HG03135 (cell line): Measurements from ENCODE around the gene TUBB1.
"Not testable (repeated sequence)": the region's sequence is repeated elsewhere in the genome, so short reads cannot be mapped to it uniquely, and the experiment has no call there.

Experiments
- ATAC-seq: cut with Tn5 transposase; IDR thresholded peaks from one replicate; pipeline ENCODE4 v1.9.1; 2021; ENCODE audit warnings: mild to moderate bottlenecking, moderate library complexity; ENCODE audit not compliant: unreplicated experiment

The TUBB1 gene

DNA sequence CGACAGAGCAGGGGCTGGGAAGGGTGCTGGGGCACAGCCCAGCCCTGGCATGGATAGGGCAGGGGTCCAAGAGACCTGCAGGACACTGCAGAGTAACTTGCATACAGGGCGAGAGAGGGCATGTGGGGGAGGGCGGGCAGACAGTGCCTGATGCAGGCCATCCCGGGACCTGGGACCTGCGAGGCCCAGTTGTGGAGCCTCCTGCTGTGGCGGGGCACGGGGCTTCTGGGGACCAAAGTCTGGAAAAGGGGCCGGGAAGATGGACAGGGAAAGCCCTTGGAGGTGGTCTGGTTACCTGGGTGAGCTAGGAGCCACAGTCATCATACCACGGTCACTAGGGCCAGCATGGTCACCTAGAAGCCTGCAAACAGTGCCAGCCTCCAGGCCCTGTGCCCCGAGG lies 412 bp upstream of the TUBB1 start:
- ATAC-seq = no peak

DNA sequence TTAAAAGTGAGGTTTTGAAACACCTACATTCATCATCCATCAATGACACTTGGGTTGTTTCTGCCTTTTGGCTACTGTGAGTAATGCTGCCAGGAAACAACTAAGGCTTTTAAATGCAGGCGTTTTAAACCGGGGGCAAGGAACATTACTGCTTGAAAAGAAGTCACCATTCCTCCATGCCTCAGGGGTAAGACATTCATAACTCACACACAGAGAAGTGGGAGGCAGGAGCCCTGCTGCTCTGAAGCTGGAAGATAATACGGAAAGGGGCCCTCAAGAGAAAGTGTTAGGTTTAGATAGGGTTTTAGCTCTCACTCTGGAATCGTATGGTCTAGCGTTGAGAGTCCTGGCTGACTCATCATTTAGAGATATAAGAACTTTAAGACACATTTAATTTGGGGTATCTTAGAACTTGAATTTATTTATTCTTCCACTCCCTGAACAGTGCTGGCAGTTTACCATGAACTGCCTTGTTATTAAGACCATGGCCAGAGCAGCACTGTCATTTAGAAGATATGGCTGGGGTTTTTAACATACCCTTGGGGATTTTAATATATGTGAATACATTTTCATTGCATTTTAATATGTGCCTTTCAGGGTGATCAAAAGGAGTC lies 1.8 kb downstream of the TUBB1 start:
- no peak for ATAC-seq

DNA sequence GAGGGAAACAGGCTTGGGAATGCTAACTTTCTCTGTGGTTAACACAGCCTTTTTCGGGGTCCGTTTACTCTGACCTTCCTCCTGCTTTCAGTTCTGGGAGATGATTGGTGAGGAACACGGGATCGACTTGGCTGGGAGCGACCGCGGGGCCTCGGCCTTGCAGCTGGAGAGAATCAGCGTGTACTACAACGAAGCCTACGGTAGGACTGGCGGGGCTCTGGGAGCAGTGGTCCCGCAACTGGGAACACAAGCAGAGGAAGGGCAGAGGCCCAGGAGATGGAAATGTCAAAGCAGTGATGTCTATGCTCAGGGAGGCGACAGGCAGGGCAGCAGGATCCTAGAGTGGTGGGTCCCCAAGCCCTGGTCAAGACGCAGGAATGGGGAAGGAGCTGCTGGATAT lies 3.5 kb downstream of the TUBB1 start:
- no peak for ATAC-seq

DNA sequence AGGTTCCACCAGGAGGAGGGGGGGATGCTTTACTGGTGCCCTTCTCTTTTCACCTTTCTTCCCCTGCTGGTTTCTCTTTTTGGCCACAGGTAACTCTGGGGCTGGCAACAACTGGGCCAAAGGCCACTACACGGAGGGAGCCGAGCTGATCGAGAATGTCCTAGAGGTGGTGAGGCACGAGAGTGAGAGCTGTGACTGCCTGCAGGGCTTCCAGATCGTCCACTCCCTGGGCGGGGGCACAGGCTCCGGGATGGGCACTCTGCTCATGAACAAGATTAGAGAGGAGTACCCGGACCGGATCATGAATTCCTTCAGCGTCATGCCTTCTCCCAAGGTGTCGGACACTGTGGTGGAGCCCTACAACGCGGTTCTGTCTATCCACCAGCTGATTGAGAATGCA lies 4.4 kb downstream of the TUBB1 start:
- ATAC-seq = no peak

DNA sequence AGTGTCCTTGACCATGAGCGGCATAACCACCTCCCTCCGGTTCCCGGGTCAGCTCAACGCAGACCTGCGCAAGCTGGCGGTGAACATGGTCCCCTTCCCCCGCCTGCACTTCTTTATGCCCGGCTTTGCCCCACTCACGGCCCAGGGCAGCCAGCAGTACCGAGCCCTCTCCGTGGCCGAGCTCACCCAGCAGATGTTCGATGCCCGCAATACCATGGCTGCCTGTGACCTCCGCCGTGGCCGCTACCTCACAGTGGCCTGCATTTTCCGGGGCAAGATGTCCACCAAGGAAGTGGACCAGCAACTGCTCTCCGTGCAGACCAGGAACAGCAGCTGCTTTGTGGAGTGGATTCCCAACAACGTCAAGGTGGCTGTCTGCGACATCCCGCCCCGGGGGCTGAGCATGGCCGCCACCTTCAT lies 4.9 kb downstream of the TUBB1 start:
- no peak for ATAC-seq

DNA sequence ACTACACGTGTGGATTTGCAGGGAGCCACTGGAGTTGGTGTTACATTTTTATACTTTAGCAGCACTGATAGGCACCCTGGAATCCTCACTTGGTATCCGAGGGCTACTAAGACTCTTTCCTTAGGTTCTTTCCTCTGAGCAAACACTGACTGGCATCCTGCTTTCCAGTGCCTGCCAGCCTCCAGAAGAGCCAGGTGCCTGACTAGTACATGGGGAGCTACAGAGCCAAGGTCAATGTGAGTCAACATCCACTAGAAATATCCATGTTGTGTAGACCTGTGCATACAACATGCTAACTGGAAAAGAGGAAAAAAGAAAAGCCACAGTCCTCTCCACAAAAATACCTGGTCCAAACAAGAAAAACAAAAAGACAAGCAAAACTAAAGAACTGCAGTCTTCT lies 5.9 kb downstream of the TUBB1 start:
- no peak for ATAC-seq

DNA sequence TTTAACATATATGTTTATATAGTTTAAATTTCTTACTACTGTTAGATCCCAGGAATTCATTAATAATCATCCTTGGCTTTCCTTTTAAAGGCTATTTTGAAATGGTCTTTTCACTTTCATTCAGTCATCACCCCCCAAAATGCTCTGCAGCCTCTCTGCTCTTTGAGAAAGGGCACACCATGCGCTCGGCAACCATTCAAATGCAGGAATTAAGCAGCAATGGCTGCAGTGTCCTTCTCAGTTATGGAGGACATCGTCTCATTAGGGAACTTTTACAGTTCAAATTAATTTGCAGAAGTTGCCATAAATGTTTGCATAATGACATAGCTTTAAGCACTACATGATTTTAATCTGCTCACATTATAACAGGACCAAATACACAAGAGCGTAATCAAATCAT lies 6.3 kb downstream of the TUBB1 start:
- ATAC-seq = no peak

DNA sequence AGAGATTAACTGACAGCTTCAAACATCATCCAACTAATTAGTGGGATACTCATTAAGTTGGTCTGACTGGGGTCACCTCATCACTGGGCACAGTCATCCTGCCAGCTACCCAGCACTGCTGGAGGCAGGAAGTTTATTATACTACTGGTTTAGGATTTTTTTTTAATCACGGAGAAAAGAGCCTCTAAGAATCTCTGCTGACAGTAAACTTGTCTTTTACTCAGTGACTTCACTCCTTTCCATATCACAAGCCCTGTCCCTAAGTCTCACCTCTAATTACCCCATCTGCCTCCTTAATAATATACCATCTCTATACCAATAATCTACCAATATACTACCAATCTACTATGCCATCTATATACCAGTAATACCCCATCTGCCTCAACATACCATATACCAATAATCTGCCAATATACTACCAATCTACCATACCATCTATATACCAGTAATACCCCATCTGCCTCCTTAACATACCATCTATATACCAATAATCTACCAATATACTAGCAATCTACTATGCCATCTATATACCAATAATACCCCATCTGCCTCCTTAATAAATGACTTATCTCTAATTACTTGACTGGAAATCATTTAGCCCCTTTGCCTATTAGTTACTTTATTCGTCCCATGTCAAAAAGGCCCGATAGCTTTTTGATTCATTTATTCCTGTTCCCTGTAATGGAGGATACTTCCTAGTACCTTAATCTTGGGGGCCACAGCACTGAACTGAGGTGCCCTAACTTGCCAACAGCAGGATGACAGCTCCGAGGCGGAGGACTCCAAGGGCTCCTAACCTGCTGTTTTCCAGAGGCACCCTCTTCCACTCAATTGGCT lies 7.9 kb downstream of the TUBB1 start:
- no peak for ATAC-seq

DNA sequence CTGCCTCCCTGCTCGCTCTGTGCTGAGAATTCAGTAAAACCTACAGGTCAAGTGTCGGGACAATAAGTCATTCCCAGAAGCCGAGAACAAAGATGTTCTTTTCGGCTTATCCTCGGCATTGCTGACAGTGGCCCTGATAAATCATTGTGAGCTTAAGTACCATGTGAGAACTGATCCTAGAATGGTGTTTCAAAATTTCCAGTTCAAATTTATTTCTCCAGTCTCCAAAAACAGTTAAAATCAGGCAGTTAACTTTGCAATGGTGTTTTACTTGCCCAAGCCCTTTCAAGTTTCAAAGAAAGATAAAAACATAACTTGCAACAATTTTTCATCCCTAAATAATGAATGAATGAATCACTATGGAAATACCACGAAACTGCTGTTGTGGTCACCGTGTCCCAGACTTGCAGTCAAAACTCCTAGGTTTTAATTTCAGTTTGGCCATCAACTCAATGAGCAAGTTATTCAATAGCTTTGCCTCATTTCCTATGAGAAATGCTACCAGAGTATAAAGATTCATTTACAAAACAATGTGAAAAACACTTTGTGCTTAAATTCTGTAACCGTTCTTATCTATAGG lies 8.6 kb downstream of the TUBB1 start:
- no peak for ATAC-seq

DNA sequence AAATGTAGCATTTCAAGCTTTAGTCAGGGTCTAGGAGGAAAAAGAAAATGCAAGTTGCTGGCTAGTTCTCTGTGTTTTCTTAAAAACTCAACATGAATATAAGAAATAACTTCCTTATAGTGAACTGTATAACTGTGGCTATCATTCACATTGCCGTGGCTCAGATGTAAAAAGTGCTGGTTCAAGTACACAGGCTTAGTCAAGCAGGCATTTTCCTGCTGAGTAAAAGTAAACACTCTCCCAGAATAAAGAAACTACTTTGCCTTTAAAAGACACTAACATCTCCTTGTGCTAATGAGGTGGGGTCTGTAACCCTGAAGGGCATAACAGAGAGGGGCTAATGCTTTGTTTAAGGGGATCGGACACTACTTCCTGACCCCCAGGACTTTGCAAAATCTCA lies 9.6 kb downstream of the TUBB1 start:
- no peak for ATAC-seq

DNA sequence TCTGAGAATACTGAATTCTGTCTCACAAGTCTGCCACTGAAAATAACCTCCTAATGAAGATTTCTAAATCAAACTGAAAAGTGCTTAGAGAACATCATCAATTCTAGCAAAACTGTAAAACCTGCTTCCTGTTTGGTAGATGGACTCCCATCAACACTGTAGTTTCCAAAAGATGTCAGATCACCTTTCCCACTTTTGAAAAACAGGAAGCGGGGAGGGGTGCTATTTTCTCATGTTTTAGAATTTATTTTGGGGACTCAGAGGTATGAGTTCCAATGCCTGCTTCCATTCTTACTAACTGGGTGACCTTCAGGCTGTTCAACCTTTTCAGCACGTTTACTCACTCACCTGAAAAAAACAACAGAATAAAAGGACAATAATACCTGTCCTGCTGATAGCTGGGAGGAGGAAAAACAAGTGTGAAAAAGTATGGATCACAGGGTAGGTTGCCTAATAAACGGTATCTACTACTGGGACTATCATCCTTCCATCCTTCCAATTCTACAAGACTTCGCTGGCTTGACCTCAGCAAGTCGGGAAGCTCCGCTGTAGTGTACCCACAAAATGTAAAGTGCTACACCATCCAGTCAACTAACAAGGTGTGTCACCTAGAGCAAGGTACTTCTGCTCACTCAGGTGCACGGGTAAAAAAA lies 11.8 kb downstream of the TUBB1 start:
- no peak for ATAC-seq

DNA sequence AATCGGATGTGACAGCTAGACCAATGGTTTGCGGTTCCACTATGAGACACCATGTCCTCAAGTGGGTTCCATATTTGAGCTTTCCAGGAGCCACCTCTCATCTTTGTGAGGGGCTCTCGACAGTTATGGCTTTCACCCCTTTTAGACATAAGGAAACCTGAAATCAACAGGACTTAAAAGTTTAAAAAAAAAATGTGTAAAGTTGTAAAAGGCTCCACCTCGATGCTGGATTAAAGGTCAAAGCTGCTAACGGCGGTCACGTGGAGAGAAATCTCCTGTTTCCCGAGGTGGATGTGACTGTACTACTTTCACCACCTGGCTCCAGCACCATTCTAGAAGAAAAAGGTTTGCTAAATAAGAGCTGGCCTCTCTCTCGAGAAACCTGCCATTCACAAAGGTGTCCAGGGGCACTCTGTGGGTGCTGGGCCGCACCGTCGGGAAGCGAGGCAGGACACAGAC lies 12.4 kb downstream of the TUBB1 start:
- ATAC-seq = no peak

DNA sequence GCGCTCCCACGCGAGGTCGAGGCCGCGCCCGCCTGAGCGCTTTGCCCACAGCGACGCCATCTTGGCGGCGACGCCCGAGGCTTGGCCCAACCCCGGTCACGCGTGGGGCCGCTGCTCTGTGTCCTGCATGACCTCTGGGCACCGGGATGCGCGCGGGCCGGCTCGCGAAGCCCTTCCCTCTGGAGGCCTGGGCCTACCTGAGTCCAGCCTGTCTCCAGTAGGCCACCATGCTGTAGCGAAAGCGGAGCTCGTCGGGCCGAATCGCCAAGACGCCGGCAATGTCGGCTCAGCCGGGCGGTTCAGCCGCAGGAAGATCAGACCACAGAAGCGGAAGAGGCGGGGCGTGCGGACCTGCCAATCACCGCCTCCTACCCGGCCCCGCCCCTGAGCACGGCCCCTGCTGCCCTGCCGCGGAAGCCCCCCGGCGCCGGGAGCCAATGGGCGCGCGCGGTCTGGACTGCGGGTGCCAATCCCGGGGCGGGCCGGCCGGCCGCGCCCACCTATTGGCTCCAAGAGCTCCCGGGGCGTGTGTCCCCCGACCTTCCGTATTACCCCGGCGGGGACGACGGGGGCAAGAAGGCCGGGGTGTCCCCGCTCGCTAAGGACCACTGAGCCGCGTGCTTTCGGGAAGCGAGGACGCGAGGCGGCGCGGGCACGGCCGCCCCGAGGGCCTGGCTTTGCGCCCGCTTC lies 12.9 kb downstream of the TUBB1 start, which contains the start of gene ATP5F1E:
Gene ATP5F1E, minus strand, starts transcription at position 313 of the 690 bp plus-strand sequence. Its CDS starts 84 bp downstream, at position 229.
- ATAC-seq = peak; percentile 92

DNA sequence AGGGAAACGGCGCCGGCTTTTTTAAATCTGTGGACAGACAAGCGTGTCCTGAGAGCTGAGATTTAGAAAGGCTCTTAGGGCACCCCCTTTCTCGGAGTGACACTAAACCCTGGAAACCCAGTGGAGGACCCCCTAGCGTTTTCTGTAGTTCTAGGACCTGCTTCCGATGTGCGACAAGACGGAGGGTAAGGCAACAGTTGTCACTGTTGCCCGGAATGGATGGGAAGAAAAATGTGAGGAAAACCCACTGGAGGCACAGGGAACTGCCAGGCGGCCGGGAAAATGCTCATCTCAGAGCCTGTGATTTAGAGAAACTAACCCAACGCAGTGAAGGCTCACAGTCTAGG lies 13.5 kb downstream of the TUBB1 start:
- peak; percentile 45 for ATAC-seq

DNA sequence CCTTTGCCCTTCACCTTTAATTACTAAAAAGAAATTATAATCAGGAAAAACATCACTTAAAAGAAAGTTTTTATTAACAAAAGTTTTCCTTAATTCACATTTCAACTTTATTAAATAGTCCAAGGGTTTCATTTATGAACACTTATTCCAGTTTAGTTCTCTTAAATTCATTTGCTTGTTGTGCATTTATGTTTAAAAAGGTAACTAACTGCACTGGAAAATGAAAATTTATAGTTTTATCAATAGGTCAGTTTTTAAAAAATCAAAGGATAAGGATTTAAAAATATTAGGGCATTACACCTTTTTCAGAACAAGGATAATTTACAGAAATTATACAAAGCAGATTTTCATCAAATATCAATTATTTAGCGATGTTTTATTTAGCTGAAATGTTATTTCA lies 13.9 kb downstream of the TUBB1 start:
- no peak for ATAC-seq

DNA sequence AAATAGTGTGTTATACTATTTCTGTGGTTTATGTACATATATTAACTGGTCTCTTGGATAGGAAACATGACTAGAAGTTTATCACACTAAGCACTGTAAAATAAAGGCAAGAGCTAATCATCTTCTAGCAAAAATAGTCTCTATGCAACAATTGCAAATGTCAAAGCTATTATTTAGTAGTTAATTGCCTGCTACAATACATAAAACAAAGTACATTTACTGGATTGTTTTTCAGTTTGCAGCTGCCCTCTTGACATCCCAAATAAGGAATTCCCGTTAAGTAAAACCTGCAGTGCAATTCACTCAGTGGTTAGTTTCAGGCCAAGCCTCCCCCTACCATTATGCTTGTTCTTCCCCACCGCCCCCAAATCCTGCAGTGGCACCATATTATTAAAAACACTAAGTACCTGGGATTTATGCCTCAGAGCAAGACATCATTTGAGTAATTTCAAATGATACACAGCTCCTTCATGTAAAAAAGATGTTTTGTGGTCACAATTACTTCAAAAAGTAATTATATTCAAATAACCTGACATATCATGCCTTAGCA lies 14.5 kb downstream of the TUBB1 start:
- ATAC-seq = no peak

DNA sequence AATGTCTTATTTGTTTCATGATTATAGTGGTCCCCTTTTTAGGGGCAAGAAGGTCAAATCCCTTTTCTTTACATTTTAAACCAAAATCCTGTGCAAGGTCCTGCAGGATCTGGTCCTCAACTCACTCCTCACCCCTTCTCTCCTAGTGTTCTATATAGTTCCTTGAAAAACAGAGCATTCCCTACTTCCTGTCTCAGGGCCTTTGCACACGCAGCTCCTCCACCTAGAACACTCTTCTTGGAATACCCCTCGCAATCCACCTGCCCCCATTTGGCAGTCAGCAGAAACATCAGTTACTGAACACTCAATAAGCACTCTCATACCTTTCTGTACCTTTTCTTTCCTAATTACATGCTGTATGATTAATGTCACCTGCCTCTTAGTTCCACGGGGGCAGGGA lies 16.2 kb downstream of the TUBB1 start:
- ATAC-seq = no peak

DNA sequence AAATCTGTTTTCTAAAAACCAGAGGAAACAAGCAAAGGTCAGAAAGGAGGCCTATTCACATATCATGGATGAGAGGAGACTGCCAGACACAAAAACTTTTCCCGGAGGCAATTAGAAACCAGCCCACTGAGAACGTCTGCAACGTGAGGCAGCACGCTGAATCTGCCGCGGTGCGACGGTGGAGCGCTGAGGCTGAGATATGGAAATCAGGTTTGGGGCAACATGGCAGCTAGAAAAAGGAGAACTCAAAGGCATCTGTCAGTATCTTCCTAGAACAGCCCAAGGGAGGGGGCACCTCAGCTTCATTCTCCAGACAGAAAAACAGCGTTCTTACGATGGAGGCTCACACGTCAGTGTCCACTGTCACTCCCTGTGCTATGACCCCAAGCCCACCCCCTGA lies 18.2 kb downstream of the TUBB1 start:
- ATAC-seq = no peak

DNA sequence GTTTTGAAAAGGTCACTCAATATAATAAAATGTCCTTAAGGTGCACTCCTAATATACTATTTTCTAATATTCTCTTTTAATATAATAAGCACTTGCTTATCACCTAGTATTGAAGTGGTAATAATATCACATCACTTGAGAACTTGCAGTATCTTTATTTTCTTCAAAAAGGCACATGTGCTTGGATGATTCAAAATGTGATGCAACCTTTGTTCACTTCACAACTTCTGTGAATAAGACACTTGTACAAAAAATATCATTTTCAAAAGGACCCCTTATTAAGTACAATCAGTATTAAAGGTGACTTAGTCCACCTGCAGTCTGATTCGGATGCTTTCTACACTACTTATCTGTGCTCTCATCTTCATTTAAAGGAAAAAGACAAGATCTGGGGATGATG lies 20.0 kb downstream of the TUBB1 start:
- no peak for ATAC-seq

DNA sequence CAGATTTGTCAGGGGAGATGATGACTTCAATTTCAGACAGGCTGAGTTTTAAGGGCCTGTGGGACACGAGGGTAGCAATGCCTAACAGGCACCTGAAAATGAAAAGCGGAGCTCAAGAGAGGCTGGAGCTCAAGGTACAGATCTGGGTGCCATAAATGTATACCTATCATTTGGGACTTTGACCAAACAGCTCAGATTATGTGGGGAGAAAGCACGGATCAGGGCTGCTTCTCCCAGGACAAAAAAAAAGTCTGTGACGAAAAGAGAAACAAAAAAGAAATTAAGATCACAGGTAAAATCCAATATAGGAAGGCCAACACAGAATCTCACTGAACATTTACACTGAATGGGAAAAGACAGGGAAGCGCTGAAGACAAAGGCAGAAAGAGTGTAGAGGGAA lies 21.4 kb downstream of the TUBB1 start:
- no peak for ATAC-seq

DNA sequence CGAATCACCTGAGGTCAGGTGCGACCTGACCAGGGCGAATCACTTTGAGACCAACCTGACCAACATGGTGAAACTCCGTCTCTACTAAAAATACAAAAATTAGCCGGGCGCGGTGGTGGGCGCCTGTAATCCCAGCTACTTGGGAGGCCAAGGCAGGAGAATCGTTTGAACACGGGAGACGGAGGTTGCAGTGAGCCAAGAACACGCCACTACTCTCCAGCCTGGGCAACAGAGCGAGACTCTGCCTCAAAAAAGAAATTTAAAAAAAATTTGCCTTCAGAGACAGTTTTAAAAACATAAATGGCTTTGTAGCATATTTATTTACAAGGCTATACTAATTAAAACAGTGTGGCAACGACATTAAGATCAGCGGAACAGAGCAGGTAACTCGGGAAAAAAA lies 22.3 kb downstream of the TUBB1 start:
- ATAC-seq = not testable (repeated sequence)
